ENCODE data around the gene PEX16.

The PEX16 gene

DNA sequence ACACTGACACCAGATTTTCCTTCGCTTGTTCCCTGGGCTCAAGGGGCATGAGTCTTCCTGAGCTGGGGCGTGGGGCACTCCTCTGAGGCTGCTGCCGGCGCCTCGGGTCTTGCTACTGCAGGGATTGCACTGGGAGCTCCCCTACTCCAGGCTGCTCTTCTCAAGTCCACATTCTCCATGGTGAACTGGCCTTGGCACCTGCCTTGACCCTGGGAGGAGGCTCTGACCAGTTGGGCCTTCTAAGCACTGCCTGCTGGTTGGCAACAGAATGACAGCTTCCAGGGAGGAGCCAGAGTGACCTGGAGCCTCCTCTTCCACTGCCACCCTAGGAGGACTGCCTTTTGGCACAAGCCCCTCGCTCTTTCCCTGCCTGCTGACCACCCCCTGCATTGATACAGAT is 20.1 kb downstream of the PEX16 start:
- DNase-seq (ENCODE audit: low read depth in 2 of 2) = no peak

DNA sequence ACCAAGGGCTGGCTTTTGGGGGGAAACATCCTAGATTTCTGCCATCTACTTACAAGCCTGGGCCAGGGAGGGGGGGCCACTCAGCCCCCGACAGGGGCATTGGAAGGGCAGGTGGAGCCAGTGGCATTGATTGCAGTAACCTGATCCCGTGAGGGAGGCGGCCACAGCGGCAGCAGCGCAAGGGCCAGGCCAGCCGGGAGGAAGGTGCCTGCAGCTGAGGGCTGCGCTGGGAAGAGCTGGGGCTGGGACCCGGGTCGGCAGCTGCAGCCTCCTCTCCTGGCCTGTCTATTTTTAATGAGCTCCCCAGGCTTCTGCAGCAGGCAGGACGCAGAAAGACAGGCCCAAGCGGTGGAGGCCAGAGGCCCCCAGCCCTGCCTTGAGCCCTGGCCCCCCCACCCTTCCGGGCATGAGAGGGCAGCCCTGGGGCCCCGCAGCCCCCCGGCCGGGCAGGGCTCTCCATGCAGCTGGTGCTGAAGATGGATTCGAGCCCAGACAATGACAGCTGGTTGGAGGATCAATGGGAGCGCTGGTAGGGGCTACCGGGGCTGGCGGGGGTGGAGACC is 21.2 kb downstream of the PEX16 start:
- DNase-seq (ENCODE audit: low read depth in 2 of 2) = no peak

DNA sequence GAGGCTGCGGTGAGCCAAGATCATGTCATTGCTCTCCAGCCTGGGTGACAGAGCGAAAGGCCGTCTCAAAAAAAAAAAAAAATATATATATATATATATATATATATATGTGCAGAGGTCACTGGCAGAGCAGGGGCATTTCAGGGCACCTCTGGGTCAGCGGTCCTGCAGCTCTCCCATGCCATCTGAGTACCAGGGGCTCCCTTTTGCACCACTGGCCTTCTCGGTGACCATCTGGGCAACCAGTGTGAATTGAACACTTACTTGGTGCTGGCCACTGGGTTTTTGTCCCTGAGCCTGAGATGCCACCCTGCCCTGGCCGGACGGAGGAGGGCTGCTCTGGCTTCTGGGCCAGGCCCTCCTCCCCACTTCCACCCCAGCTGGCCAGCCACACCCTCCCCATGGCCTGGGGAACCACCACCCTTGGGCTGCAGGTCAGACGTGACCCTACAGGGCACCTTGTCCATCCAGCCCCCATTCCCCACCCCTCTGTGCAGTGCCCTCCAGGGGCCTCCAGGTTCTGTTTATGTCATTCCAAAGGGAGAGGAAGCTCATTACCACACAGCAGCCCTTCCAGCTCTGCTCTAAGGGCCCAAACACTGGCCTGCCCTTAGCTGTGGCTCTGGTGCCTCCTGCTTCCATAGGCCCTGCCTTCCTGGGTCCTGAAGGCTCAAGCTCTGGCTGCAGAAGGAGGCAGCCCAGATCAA is 22.0 kb downstream of the PEX16 start:
- no peak for DNase-seq (ENCODE audit: low read depth in 2 of 2)

DNA sequence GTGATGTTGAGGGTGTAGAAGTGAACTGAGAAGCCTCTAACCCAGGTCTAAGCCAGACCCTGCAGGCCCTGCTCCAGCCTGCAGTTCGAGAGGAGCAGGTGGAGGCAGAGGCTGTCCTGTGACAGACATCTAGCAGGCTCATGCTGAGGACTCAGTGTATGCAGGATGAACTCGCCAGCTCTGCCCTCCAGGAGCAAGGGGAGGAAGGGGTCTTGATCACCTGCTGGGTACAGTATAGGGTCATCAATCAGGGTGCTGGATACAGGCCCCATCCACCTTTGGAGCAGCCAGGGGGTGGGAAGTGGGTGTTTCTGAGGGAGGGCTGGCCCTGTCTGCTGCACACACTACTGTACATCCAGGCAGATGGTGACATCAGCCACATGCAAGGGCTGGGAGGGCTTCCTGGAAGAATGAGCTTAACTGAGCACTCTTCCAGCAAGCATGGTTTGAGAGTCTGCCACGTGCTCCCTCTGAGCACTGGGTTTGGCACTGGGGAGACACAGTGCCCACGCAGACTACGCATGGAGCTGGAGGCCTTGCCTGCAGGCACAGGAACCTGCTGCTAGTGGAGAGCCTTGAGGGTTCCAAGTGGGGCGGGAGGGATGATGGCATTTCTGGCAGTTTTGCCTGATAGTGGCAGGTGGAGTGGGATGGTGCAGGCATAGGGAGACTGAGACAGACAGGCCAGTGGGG is 23.0 kb downstream of the PEX16 start:
- no peak for DNase-seq (ENCODE audit: low read depth in 2 of 2)

DNA sequence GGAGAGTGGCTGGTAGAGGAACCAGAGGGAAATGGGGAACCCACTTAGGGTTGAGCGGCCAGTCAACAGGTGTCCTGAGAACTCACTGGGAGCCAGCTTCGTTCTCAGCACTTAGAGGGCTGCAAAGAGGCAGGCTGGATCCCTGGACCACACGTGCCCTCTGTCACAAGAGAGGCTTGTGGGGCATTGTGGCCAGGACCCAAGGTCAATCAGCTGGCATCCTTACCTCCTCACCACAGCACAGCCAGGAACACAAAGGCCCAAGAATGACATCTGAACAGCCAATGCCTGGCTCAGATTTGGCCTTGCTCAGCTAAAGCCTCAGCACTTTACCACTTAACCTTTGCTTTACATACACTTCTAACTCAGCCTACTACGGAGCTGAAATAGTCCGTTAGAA is 24.8 kb downstream of the PEX16 start:
- no peak for DNase-seq (ENCODE audit: low read depth in 2 of 2)

DNA sequence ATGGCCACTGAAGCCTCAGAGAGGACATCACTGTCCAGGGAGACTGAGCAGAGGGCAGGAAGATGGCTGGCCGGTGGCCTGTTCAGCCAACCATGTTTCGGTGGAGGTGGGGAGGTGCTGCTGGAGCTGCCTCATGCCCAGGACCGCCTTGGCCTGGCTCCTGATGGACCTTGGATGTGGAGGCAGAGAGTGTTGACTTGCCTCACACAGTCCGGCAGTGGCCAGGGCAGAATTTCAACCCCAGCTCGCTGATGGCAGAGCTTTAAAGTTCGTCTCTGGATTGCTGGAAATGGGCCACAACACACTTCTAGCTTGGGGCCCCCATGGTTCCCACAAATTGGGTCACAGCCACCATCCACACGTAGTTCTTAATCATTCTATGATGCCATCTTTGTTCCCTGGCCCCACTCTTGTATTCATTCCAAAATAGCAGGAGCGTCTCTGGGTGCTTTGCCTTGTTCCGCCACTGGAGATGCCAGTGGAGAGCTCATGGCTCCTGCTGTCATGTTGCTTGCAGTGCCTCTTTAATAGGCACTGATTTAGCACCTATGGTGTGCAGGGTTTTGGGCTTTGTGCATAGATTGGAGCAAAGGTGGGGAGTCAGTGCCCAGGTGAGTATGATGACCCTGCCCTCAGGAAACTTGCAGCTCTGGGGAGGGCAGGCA is 26.7 kb downstream of the PEX16 start:
- DNase-seq (ENCODE audit: low read depth in 2 of 2) = no peak

DNA sequence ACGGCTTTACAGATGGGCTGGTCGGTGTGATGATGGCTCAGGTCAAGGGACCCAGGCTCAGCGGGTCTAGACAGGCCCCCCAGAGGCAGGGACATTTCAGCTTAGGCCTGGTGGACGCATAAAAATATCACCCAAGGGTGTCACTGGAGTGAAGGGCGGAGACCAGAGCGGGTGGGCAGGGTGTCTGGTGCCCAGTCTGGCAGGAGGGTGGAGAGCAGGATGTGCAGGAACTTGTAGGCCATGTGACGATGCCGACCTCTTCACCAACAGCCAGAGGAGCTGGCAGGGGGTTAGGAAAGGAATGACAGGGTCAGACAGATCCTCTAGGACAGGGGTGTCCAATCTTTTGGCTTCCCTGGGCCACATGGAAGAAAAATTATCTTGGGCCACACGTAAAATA is 27.7 kb downstream of the PEX16 start:
- DNase-seq (ENCODE audit: low read depth in 2 of 2) = no peak

DNA sequence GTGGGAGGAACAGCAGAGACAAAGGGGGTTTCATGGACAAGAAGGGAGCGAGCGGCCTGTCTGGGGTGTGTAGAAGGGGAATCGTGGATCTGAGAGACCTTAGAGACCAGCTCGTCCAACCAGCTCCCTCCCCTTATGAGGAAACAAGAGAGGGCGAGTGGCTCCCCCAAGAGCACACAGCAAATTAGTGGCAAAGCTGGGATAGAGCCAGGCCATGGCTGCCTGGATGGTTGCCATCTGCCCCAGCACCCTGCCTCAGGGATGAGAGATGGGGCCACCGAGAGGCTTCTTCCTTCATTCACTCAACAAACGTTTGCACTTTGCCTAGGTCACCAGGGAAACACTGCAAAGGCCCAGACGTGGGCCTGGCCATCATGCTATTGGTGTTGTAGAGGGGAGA is 28.1 kb downstream of the PEX16 start:
- DNase-seq (ENCODE audit: low read depth in 2 of 2) = no peak

DNA sequence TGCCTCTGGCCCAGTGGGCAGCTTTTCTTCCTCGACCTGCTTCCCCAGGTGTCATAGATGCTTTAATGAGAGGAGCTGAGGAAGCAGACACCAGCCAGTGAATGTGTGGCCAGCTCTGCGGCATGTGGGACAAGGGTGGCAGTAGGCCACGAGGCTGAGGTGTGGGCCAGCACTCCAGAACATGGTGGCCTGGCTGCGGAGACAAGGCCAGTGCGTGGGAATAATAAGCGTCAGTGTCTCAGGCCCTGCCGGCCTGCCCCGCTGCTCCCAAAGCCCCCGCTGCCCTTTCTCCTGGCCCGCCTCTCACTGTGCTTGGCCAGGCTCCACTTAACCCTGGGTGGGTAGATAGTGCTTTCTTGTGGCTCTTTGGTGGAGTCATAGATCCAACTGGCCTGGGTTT is 30.1 kb downstream of the PEX16 start:
- DNase-seq (ENCODE audit: low read depth in 2 of 2) = no peak

DNA sequence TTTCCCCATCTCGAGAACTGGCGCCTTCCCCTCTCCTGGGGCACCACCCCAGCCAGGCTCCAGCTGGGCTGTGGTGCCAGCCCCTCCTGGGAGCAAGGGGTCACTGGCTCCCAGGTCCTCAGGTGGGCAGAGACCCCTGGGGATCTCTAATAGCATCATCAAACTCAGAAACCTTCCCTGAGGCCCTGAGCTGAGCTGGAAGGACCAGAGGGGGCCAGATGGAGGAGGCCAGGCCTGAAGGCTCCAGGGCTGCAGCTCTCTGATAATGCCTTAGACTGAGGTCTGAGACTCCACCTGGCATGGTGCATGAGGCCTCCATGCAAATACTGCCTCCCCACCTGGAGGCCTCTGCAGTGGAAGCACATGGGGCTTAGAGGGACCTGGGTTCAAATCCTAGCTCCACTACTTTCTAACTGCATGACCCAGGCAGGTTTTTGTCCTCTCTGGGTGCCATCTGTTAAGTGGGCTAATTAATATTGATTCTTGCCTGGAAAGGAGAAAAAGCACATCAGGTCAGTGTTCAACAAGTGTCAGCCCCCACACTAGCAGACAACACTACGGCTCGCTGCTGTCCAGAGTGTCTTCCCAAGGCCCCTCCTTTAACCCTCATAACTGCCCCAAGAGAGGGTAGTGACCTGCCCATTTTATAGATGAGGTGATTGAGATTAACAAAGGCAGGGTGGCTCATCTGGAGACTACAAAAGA is 30.7 kb downstream of the PEX16 start:
- DNase-seq (ENCODE audit: low read depth in 2 of 2) = no peak

DNA sequence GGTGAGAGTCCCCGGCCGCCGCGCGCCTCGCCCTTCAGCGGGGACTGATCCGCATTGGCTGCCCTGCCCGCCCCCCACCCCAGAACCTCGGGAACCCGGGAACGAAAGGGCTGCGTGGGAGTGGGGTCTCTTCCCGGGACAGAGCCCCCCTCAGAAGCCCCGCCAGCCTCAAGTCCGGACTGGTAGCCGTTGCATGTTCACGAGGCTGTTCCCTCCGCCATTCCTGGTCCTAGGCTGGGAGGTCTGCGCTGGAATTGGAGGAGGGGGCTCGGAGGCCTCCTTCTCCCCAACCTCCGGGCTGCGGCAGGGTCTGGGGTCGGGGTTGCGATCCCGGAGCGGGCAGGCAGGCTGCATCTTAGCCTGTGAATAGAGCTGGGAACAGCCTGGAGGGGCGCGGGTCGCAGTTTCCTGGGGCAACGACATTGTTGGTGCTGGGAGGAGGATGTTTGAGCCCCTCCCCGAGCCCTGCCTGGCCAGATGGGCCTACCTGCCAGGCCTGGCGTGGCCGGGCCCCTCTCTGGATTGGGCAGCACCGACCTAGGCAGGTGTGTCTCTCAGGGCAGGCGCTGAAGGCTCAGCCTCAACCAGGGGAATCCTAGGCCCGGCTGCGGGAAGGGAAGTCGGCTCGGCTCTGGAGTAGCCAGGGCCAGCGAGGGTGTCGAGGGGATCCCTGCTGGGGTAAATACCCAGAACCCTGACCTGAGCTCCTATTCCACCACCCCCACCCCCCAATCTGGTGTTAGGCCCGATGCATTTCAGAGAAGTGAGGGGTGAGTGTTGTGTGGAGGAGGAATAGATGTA is 31.6 kb downstream of the PEX16 start:
- no peak for DNase-seq (ENCODE audit: low read depth in 2 of 2)

DNA sequence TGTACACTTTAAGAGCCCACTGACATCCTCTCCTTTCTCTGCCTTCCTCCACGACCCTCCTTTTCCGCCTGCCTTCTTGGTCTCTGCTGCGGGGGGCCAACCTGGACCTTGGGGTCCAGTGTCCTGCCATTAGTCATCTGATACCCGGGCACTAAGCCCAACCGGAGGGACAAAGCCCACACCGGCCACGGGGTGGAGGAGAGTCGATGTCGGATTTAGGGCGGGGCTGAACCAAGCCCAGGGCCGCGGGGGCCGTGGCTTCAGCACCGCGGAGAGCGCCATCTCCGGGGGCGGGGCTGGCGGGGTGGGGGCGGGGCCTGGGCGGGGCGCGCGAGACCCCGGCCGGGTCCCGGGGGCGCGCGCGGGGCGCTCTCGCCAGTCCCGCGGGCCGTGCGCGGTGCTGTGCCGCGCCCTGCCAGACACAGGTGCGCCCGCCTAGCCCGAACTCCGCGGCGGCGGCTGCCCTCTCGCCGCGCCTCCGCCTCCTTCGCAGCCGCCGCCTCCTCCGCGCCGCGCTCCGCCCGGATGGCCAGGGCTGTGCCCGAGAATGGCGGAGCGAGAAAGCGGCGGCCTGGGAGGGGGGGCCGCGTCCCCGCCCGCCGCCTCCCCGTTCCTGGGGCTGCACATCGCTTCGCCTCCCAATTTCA is 32.3 kb downstream of the PEX16 start, which contains the start of gene MAPK8IP1:
Gene MAPK8IP1, plus strand, starts transcription at position 378 of the 647 bp plus-strand sequence. Its CDS starts 170 bp downstream, at position 548.
- DNase-seq (ENCODE audit: low read depth in 2 of 2) = peak; percentile 21 to 51

DNA sequence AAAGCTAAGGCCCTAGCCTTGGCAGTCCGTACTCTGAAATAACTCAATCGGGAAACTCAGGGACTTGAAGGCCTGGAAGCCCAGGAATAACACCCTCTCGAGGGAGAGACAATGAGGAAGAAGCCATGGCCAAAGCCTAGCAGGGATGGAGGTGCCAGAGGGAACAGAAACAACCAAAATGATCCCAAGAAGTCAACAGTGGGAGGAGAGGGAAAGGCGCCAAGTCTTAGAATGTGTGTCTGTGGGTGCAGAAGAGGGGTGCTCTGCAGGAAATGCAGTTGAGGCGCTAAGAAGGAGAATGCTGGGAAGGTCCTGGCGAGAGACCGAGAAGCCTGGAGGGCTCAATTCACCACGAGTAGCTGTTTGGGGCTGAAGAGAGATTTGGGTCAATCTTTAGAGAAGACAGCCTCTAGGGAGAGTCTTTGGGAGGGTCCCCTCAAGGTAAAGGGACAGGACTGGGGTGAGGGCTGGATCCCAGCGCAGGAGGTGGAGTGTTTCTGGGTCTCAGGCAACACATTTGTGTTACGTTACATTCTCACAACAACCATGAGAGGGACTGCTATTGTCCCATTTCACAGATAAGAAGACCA is 33.0 kb downstream of the PEX16 start:
- DNase-seq (ENCODE audit: low read depth in 2 of 2) = no peak

DNA sequence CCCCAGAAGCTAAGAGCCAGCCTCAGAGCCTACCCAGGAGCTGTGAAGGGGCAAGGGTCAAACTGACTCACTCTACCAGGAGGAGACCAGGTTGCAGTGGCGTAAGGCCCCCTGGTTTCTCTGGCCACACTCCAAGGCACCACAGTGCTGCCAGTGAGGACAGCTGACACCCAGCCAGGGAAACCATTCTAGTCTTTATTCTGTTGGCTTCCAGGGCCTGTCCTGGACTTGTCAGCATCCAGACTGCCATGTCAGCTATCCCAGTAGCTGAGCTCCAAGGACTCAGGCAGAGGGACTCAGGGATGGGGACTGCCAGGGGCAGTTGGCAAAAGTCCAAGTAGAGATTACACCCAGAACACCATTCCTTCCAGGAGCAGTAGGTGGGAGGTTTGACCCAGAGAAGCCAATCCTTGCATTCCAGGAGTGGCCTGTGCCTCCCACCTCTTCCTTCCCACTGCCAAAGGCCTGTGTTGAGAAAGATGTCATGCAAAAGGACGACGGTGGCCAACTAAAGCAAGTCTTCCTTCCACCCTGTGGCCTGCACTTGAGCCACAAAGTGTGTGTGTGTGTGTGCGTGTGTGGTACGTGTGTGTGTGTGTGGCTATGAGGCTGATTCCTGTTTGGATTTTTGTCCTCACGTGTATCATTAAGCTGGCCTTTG is 35.8 kb downstream of the PEX16 start:
- no peak for DNase-seq (ENCODE audit: low read depth in 2 of 2)

DNA sequence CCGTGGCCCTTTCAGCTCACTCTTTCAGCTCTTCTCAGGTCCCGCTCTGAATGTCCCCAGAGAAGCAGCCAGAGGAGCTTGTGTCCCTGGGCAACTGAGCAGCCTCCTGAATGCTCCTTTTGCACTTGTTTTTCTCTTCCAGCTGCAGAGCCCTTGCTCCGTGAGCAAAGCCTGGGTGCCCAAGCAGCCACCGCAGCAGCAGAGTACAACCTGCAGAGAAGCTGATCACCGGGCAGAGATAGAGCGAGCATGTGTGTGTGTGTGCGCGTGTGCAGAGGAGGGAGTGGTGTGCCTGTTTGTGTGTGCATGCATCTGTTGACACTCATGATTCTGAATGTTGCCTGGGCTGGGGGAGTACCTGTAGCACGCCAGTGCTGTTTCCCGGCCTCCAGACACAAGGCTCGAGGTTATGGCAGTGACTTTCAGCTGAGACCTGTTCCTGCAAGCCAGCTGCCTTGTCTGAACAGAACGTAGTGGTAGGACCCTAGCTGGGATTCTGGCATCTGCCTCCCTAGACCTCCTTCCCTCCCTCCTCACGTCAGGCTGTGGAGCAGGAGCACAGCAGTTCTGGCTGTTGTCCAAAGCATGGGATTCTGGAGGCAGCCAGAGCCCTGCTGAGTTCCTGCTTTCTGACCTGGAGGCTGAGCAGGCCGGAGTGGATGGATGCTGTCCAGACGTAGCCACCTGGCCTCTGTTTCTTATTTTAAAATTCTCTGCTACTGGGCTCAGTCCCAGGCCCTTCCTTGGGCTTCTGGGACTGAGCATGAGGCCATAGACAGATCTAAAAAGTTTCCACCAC is 36.7 kb downstream of the PEX16 start:
- no peak for DNase-seq (ENCODE audit: low read depth in 2 of 2)

DNA sequence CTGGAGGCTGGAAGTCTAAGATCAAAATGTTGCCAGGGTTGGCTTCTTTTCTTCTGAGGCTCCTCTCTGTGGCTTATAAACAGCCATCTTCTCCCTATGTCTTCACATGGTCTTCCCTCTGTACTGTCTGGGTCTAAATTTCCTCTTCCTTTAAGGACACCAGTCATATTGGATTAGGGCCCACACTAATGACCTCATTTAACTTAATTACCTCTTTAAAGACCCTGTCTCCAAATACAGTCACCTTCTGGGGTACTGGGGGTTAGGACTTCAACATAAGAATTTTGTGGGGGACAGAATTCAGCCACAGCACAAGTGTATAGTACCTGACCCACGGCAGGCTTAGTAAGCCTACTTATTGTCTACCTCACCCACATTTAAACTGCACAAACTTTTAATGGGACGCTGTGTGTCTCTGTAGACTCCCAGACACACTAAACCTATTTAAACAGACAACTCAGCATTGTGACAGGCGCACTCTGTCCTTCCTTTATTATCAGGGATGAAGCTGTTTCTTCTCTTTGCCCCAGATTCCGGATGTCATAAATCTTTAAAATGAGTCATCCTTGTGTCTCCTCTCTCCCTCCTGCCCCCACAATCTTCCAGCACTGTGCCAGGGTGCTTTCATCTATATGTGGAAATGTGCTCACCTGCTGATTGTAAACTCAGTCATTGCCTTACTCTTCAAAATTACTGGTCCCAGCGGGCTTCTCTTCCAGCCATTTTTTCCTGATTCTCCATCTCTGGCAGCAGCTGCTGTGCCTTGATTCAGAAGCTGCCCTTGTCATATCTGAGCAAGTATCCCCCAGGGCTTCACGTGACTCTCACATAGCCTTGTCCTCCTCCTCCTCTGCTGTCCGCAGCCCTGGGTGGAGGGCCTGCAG is 37.6 kb downstream of the PEX16 start:
- DNase-seq (ENCODE audit: low read depth in 2 of 2) = no peak

DNA sequence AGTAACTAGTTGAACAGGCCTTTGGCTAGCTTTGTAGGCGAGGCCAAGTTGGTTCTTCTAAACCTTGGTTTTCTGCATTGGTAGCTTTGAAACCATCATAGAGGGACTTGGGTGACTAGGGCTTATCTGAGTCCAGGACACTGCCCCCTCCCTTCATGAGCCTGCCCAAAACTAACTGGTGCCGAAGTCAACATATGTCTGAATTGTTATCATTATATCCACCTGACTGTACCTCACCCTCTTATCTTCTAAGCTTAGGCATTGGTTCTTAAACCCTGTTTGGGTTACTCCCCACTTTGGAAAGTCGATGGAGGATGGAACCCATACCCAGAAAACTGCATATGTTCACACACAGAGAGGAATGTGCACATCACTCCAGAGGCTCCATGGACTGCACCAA is 39.8 kb downstream of the PEX16 start:
- no peak for DNase-seq (ENCODE audit: low read depth in 2 of 2)

DNA sequence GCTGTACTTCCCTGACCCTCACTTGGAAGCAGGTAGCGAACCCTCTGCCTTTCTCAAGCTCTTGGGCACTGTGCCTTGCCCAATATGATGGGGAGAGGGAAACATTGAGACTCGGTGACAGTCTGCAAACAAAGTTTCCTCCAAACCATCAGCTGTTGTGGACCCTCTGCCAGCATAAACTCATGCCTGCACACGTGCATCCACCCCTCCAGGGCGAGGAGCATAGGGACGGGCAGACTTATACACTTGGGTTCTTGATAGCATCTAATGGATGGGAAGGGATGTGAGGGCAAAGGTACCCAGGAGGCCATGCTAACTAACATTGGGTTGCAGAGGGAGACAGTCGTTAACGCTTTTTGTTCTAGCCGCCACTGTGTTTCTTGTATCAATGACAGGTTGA is 40.5 kb downstream of the PEX16 start:
- no peak for DNase-seq (ENCODE audit: low read depth in 2 of 2)
